NCI-H1417 (cell line): ENCODE data around the gene RNF215.

Experiments
- DNase-seq, 3 experiments: peaks; one replicate each; lab custom pipeline; 2025; lab: John Stamatoyannopoulos, UW

The RNF215 gene

DNA sequence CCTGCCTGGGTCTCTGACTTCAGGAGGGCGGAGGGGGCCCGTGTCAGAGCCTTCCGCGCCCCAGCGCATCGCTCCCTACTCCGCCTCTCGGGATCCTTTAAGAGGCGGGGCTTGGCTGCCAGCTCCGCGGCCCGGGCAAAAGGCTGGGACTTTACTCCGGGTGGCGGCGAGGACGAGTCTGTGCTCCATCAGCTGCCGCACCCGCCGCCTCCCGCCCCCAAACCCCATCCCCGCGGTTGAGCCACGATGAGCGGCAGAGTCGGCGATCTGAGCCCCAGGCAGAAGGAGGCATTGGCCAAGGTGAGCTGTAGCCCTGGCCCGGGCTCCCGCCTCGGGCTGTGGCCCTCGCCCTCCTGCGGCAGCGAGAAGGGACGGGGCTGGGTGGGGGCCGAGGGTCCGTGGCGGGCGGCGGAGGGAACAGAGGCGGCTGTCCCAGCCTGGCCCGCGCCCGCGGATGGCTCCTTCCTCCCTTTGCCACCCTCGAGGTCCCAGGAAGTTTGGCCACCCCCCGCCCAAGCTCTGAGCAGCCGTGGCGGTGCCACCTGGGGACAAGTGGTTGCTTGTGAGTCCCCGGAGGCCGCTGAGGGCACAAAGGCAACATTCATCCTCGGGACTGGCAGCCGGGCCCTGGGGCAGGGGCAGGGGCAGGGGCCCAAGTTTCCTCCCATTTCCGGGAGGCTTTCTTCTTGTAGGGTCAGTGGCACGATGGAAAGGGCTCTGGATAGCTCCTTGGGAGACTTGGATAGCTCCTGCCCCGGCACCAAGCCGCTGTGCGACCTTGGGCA lies 9.9 kb upstream of the RNF215 start, which contains the start of gene SEC14L2:
SEC14L2 (plus strand) TSS at position 148 of the 785 bp plus-strand sequence; CDS start at position 247, 99 bp downstream.
- DNase-seq = peak; percentile 26 to 54 (median 50)

DNA sequence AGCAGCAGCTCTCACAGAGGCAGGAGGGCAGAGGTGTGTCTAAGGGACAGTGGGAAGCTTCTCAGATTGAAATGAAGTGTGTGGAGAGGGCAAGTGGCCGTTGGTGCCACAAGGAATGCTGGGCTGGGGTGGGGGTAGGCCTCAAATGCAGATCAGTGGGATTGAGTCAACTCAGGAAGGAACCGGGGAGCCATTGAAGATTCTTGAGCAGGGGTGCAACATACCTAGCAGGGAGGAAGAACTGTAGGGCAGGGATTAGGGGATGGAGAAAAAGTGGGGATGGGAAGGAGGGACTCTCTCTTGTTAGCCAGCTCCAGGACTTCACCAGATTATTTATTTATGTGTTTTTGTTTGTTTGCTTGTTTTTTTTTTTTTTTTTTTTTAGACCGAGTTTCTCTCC lies 6.7 kb upstream of the RNF215 start:
- no peak for DNase-seq

- DNase-seq = no peak
Measured at GRCh38 chr22:30393322-30393680, 6.1 kb upstream of the RNF215 start.

GRCh38 chr22:30392661-30393321 lies 5.6 kb upstream of the RNF215 start:
- DNase-seq = peak in 2 of 3 experiments; percentile 3 to 8

- peak; percentile 12 to 50 (median 21) for DNase-seq
Measured at GRCh38 chr22:30390974-30391691, 3.9 kb upstream of the RNF215 start.

GRCh38 chr22:30386608-30386959 lies 627 bp downstream of the RNF215 start:
- no peak for DNase-seq

- DNase-seq = no peak
Measured at GRCh38 chr22:30385942-30386341, 1.3 kb downstream of the RNF215 start.

DNA sequence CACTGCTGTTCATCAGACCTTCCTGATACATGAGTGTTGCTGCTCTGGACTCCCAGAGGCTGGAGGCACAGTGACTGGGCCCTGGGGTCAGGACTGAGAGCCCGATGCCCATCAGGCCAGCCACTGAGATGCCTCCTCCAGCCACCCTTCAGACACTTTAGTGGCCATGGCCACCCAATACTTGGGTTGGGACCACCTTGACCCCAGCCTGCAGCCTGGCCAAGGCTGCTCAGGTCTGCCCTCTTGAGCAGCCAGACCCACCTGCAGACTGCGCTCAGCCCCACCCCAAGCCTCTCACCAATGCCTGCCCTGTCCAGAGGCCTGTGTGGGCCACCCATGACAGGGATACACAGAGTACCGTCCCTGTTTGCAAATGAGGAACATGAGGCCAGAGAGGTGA lies 4.2 kb downstream of the RNF215 start:
- no peak for DNase-seq

DNA sequence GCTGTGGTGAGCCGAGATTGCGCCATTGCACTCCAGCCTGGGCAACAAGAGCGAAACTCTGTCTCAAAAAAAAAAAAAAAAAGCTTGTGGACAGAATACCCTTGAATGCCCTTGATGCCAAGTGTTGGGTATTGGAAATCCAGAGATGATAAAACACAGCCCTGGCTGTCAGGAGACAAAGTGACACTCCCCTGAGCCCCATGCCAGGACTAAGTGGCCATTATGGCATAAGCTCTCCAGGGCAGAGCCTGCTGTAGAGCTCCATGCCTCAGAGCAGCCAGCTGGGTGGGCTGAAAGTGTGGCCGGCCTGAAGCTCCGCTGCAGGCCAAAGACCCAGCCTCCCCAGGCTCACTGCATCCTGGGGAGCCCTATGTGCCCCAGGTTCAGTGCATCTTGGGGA lies 4.9 kb downstream of the RNF215 start:
- DNase-seq = no peak

- no peak for DNase-seq
Measured at GRCh38 chr22:30381264-30381663, 5.9 kb downstream of the RNF215 start.

GRCh38 chr22:30380011-30380410 lies 7.2 kb downstream of the RNF215 start:
- no peak for DNase-seq

GRCh38 chr22:30375312-30375849 lies 11.8 kb downstream of the RNF215 start:
- no peak for DNase-seq

DNA sequence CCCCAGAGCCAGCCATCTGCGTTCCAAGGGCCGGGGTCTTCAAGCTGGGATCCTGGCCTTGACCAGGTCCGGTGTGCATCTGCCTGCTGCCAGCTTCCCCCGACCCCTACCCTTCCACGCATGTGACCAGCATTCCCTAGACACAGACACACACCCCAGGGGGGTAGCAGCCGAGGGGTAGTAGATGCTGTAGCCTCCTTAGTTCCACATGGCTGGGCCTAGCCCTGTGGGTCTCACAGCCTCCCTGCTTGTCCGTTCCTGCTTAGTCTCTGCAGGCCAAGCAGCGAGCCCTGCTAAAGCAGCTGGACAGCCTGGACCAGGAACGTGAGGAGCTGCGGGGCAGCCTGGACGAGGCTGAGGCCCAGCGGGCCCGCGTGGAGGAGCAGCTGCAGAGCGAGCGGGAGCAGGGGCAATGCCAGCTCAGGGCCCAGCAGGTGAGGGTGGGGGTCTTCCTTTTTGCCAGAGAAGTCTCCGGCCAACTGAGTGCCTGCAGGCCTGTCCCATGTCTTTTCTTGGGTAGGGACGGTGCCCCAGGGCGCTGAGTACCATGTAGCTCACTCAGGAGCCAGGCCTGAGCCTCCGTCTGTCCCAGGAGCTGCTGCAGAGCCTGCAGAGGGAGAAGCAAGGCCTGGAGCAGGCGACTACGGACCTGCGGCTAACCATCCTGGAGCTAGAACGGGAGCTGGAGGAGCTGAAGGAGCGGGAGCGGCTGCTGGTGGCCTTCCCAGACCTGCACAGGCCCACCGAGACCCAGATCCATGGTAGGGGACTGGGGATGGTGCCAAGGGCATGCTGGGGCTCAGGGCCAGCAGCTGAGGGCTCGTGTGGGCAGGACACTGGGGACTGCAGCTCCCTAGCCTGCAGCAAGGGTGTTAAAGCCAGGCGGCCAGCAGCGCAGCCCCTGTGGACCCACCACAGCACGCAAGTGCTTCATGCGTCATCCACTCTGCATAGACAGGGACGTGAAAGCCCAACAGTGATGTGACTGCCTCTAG lies 13.6 kb downstream of the RNF215 start:
- no peak for DNase-seq

GRCh38 chr22:30372915-30373314 lies 14.3 kb downstream of the RNF215 start:
- DNase-seq = no peak

DNA sequence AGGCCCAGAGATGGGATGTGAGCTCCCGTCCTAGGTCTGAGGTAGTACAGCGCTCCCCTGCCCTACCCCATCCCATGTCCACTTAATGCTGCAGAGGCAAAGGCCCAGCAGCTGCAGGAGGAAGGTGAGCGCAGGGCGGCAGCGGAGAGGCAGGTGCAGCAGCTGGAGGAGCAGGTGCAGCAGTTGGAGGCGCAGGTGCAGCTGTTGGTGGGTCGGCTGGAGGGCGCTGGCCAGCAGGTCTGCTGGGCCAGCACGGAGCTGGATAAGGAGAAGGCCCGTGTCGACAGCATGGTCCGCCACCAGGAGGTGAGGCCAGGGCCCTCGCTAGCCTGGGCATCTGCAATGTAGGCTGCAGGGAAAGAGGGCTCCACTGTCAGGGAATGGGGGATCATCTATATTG lies 15.2 kb downstream of the RNF215 start:
- DNase-seq = no peak

DNA sequence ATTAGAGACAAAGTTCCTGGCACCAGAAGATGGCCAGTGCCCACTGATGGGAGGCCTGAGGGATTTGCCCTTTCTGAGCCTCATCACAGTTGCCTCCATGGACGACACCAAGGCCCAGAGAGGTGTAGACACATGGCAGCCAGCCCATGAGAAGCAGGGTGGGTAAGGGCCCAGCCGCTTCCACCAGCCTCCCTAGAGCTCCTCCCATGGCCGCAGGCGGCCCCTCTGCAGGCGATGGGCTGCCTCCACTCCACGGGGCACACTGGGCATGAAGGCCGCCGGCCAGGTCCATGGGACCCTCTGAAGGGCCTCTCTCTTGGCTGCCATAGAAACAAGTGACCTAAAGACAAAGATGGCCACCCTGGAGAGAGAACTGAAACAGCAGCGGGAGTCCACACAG lies 15.9 kb downstream of the RNF215 start:
- DNase-seq = no peak

GRCh38 chr22:30370641-30371230 lies 16.5 kb downstream of the RNF215 start:
- DNase-seq = no peak

DNA sequence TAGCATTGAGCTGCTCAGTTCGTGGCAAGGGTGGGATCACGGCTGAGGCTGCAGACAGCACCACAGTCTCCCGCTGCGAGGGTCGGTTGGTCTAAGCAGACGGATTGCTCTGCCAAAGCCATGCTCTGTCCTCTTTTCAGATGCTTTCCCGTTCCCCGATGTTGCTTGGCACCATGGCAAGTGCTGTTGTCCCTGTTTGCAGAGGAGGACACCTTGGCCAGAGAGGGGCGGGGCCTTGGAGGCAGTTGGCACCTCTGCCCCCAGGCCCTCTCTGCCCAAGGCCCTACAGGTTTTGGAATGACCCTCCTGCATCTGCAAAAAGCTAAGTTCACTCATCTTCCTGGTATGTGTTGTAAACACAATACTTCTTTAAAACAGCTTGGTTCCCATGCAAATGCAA lies 18.8 kb downstream of the RNF215 start:
- no peak for DNase-seq

- DNase-seq = no peak
Measured at GRCh38 chr22:30365891-30366290, 21.3 kb downstream of the RNF215 start.

DNA sequence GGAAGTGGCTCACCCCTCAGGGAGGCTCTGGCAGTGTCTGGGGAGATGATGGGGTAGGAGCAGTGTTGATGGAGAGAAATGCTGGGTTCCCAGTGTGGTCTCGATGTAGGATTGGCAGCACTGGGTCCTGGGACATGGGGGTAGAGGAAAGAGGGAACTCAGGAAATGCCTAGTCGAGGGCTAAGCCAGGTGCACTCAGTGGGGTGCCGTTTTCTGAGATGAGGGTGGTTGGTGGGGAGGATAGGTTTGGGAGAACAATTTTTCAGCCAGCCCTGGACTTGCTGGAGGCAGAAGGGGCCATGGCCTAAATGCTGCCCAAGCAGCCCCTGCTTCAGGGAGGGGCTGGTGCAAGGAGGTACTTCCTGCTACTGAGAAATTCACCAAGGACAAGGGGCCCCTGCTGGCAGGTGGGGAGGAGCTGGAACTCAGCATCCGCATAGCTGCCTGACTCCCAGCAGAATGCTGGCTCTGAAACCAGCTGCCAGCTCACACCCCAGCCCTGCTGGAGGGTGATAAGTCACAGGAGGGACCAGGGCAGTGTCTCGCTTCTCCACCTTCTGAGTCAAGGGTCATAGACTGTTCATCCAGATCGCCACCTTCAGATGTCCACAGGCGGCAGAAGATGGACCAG lies 24.4 kb downstream of the RNF215 start:
- DNase-seq = peak in 1 of 3 experiments; percentile 1
